Epithelial cell of esophagus (primary cell): ENCODE data around the gene BTBD18.
A peak's percentile ranks its signal among the peaks of the same experiment; 100 is the strongest.

Experiments
- DNase-seq: peaks from one replicate; pipeline ENCODE4 v3.0.0; 2010; ENCODE audit warnings: low read depth
- H3K4me3 ChIP-seq: 2 replicates; pipeline ENCODE4 v1.5.1; 2011; ENCODE audit warnings: mild to moderate bottlenecking, low read length, control low read depth
- TF ChIP-seq, protein P1 (sequence below): IDR thresholded peaks from 2 replicates; pipeline ENCODE4 v1.5.1; 2011; ENCODE audit warnings: low read depth, mild to moderate bottlenecking, low read length, control low read depth, inconsistent platforms; ENCODE audit not compliant: insufficient read depth; ENCODE audit errors: missing control alignments

Gene BTBD18

DNA sequence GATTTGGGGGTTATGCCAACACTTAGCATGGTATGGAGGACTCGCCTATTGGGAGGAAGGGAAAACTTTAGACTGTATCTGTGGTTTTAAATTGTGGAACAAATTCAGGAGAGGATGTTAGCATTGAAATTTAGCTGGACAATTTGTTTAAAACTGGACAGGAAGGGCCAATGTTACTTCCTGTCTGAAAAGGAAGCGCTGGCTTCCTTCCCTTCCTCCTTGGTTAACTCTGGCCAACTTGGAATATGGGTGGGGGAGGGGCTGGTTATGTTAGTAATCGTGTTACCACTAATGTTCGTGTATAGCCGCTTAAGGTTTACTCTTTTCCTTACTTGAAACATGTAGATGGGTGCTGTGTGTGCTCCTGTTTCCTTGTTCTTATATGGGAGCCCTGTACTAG, 23.9 kb upstream of the BTBD18 start:
- DNase-seq, result no peak
- TF ChIP-seq, protein P1, sequence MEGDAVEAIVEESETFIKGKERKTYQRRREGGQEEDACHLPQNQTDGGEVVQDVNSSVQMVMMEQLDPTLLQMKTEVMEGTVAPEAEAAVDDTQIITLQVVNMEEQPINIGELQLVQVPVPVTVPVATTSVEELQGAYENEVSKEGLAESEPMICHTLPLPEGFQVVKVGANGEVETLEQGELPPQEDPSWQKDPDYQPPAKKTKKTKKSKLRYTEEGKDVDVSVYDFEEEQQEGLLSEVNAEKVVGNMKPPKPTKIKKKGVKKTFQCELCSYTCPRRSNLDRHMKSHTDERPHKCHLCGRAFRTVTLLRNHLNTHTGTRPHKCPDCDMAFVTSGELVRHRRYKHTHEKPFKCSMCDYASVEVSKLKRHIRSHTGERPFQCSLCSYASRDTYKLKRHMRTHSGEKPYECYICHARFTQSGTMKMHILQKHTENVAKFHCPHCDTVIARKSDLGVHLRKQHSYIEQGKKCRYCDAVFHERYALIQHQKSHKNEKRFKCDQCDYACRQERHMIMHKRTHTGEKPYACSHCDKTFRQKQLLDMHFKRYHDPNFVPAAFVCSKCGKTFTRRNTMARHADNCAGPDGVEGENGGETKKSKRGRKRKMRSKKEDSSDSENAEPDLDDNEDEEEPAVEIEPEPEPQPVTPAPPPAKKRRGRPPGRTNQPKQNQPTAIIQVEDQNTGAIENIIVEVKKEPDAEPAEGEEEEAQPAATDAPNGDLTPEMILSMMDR, result no peak
- no peak overlapping the region for H3K4me3 ChIP-seq

DNA sequence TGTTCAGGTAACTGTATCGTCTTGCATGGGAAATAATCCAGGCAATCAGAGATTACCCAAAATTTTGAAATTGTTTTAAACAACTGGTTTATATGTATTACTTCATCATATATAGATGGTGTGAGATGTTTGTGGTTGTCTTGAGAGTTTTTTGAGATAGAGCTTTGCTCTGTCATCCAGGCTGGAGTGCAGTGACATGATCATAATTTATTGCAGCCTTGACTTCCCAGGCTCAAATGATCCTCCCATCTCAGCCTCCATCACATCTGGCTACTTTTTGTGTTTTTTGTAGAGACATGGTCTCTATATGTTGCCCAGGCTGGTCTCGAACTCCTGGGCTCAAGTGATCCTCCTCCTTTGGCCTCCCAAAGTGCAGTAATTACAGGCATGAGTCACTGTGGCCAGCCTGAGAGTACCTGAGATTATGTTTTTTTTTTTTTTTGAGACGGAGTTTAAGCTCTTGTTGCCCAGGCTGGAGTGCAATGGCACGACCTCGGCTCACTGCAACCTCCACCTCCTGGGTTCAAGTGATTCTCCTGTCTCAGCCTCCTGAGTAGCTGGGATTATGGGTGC, 21.5 kb upstream of the BTBD18 start:
- DNase-seq, result no peak
- TF ChIP-seq, protein P1, result no peak
- H3K4me3 ChIP-seq, result no peak overlapping the region

DNA sequence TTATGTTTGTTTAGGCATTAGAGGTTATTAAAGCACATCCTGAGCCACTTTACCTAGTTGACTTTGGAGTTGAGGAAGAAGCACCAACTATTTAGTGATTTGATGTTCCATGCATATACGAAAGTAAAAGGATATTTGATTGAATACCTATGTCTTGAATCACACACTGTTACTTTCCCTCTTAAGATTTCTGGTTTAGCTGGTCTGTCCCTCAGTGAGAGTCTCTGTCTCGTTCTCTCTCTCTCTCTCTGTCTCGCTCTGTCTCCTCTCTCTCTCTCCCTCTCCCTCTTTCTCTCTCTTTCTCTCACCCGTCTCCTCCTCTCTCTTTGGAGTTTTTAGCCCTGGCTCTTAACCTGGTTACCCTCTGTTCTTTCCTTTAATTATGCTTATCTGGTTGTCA, 20.9 kb upstream of the BTBD18 start:
- no peak overlapping the region for H3K4me3 ChIP-seq
- DNase-seq, result peak; percentile 77
- TF ChIP-seq, protein P1, result no peak

- TF ChIP-seq, protein P1, result no peak
- H3K4me3 ChIP-seq, result no peak overlapping the region
- no peak for DNase-seq
Observed at GRCh38 chr11:57771365-57771764, 19.7 kb upstream of the BTBD18 start.

GRCh38 chr11:57770793-57771192, 19.2 kb upstream of the BTBD18 start:
- TF ChIP-seq, protein P1, result no peak
- DNase-seq, result no peak
- no peak overlapping the region for H3K4me3 ChIP-seq

DNA sequence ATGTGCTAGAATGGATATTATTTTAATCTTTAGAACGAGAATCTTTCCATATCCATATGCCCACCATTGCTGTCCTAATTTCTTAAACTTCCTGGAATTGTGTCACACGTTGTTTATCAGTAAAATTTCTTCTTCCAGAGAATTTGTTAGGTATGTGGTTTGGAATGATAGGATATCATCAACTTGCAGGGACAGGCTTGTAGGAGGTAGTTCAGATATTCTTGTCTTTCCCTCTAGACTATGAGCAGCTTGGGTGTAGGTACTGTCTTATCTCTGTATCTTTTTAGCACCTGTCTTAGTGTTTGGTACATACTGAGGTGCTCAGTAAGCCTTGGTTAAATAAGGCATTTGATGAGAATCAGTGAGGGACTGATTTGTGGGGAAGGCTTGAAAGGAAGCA, 13.4 kb upstream of the BTBD18 start:
- DNase-seq, result no peak
- TF ChIP-seq, protein P1, result no peak
- peak overlapping the region; percentile 96 for H3K4me3 ChIP-seq

- TF ChIP-seq, protein P1, result no peak
- no peak for DNase-seq
- H3K4me3 ChIP-seq, result peak overlapping the region; percentile 96
Observed at GRCh38 chr11:57764566-57764965, 12.9 kb upstream of the BTBD18 start.
